Transverse colon (tissue), 4 donors: Measurements from ENCODE around the gene MINDY3. TPM values are rescaled to one million over a fixed set of nuclear protein-coding genes. Genes with fewer than 3 reads are reported as not detected.

Experiments
- DNase-seq: peaks from one replicate; pipeline ENCODE4 v3.0.0-alpha.2; 2019
- H3K27ac ChIP-seq, 4 donors: fragments of 200-600 bp; sonication (generic); 2 replicates each; pipeline ENCODE4 v1.5.1; 2016 to 2018; ENCODE audit warnings: inconsistent platforms in 4 of 4
- H3K27me3 ChIP-seq: fragments of 200-600 bp; sonication (generic); 2 replicates; pipeline ENCODE4 v1.5.1; 2017; ENCODE audit warnings: inconsistent platforms
- H3K36me3 ChIP-seq, 4 donors: fragments of 200-600 bp; sonication (generic); 2 replicates each; pipeline ENCODE4 v1.5.1; 2017 to 2019; ENCODE audit warnings: inconsistent platforms in 4 of 4
- H3K4me1 ChIP-seq, 4 donors: fragments of 200-600 bp; sonication (generic); 2 replicates each; pipeline ENCODE4 v1.5.1; 2017 to 2020; ENCODE audit warnings: inconsistent platforms in 4 of 4
- H3K4me3 ChIP-seq, 4 donors: fragments of 200-600 bp; sonication (generic); 1 replicate in 1 of 4; 2 replicates in 3 of 4; pipeline versions ENCODE4 v1.5.1 to v1.6.1; 2017 to 2019; ENCODE audit warnings: inconsistent platforms in 4 of 4
- H3K9me3 ChIP-seq, 2 donors: fragments of 200-600 bp; sonication (generic); 2 replicates each; pipeline ENCODE4 v1.5.1; 2017 to 2019; ENCODE audit warnings: inconsistent platforms in 2 of 2
- CTCF ChIP-seq, 5 experiments: fragments of 200-600 bp in 3 of 5; fragments of 450-650 bp in 2 of 5; sonication (generic) in 3 of 5; IDR thresholded peaks; 1 replicate in 2 of 5; 2 replicates in 3 of 5; pipeline ENCODE4 v1.5.1; 2016 to 2017; ENCODE audit warnings: antibody characterized with exemption in 5 of 5, inconsistent platforms in 3 of 5, mild to moderate bottlenecking in 2 of 5, moderate library complexity in 1 of 5
- EP300 ChIP-seq: sonication (generic); formaldehyde crosslinking; IDR thresholded peaks from one replicate; pipeline ENCODE4 v1.6.1; 2017; ENCODE audit warnings: antibody characterized with exemption, low read depth
- POLR2A ChIP-seq: fragments of 450-650 bp; IDR thresholded peaks from one replicate; pipeline ENCODE4 v1.6.1; 2016; ENCODE audit warnings: antibody characterized with exemption, mild to moderate bottlenecking, moderate library complexity
- POLR2AphosphoS5 ChIP-seq, 3 donors: sonication (generic); formaldehyde crosslinking; IDR thresholded peaks; one replicate each; pipeline ENCODE4 v1.6.1; 2016; ENCODE audit warnings: antibody characterized with exemption in 3 of 3
- WGBS, 2 donors: methylation state at CpG; one replicate each; pipeline ENCODE4 v1.1.5; 2018; ENCODE audit warnings: low coverage in 1 of 2; 5-methylcytosine and 5-hydroxymethylcytosine counted together
- in situ Hi-C, 4 donors: fragments of 200-750 bp; cut with MboI; loops; one replicate each; pipeline versions ENCODE4 v1.15.0 to v1.15.1; 2017; ENCODE audit warnings: low sequenced_read_pairs in 3 of 4, low pct_ligation_motif_present in 1 of 4, low pct_unique_long_range_greater_than_20kb in 1 of 4
- intact Hi-C: fragments of 100-400 bp; cut with DNase I; formaldehyde crosslinking; loops from one replicate; pipeline ENCODE4 v1.15.1; 2023; ENCODE audit warnings: low total_unique reads
- total RNA-seq, 4 donors: library from RNA; depleted of rRNA; stranded (reverse); fragments of >200 nt; gene quantifications; one replicate each; pipeline ENCODE4 v1.1.0, GENCODE V29; 2016

Gene MINDY3
- total RNA-seq, 4 donors from 2014 or later: 4.2 to 45.3 (median 31.8) TPM

GRCh38 chr10:15792777-15793176 is 67.5 kb downstream of the MINDY3 start:
- H3K4me3 ChIP-seq: no peak overlapping the region
- intact Hi-C loops: no loop called here
- H3K27me3 ChIP-seq: no peaks in the 10 kb centered on the region
- no peak for DNase-seq
- in situ Hi-C loops: no loop called here
- H3K27ac ChIP-seq: peak overlapping the region; percentile 52 to 76 (median 67)
- H3K36me3 ChIP-seq: no peaks in the 10 kb centered on the region
- TF ChIP-seq EP300: no peak
- TF ChIP-seq POLR2A: no peak
- TF ChIP-seq CTCF (IDR thresholded peaks at IDR 0.05): no peak
- TF ChIP-seq POLR2AphosphoS5 (IDR thresholded peaks at IDR 0.05): no peak
- WGBS, 2 donors: 94 to 100% methylated on average over 4 of the region's 4 CpGs
- peaks cover 0 to 38% (median 15%) of the 10 kb centered on the region in 4 donors for H3K4me1 ChIP-seq
- no peaks in the 10 kb centered on the region for H3K9me3 ChIP-seq

- no peak for DNase-seq
- Histone ChIP-seq H3K4me1 (peaks cover 0 to 30% (median 9%) of the 10 kb centered on the region in 4 donors), H3K27ac (peak overlapping the region; percentile 52 to 76 (median 67)), H3K27me3 (no peaks in the 10 kb centered on the region), H3K9me3 (no peaks in the 10 kb centered on the region), H3K36me3 (no peaks in the 10 kb centered on the region), H3K4me3 (no peak overlapping the region)
- in situ Hi-C loops (no loop called here), intact Hi-C loops (no loop called here)
- 58 to 79% methylated on average over 2 of the region's 2 CpGs for WGBS, 2 donors
- TF ChIP-seq POLR2A (no peak), POLR2AphosphoS5 (IDR thresholded peaks at IDR 0.05) (peak in 2 of 3 donors; percentile 29), CTCF (IDR thresholded peaks at IDR 0.05) (no peak)
Observed at GRCh38 chr10:15791816-15792524, 68.3 kb downstream of the MINDY3 start.

GRCh38 chr10:15789793-15790525 is 70.3 kb downstream of the MINDY3 start:
- no peak for DNase-seq
- in situ Hi-C loops: no loop called here
- H3K4me1 ChIP-seq: peaks cover 0 to 16% (median 3%) of the 10 kb centered on the region in 4 donors
- TF ChIP-seq POLR2AphosphoS5 (IDR thresholded peaks at IDR 0.05) (peak in 1 of 3 donors; percentile 15), CTCF (IDR thresholded peaks at IDR 0.05) (no peak)
- H3K4me3 ChIP-seq: no peak overlapping the region
- H3K36me3 ChIP-seq: peaks cover 0 to 9% (median 2%) of the 10 kb centered on the region in 4 donors
- 68 to 80% methylated on average over 1 of the region's 1 CpG for WGBS, 2 donors
- no peaks in the 10 kb centered on the region for H3K9me3 ChIP-seq
- H3K27ac ChIP-seq: peak overlapping the region; percentile 52 to 76 (median 58)
- no peaks in the 10 kb centered on the region for H3K27me3 ChIP-seq
- intact Hi-C loops: no loop called here

- Histone ChIP-seq H3K9me3 (no peaks in the 10 kb centered on the region), H3K4me3 (no peak overlapping the region), H3K36me3 (peaks cover 0 to 9% (median 2%) of the 10 kb centered on the region in 4 donors), H3K27ac (peak overlapping the region in 2 of 4 donors; percentile 19 to 40), H3K4me1 (peaks cover 0 to 16% (median 6%) of the 10 kb centered on the region in 4 donors), H3K27me3 (no peaks in the 10 kb centered on the region)
- DNase-seq: peak; percentile 44
- TF ChIP-seq CTCF (IDR thresholded peaks at IDR 0.05): no peak
- no peak for TF ChIP-seq POLR2A
- TF ChIP-seq EP300: no peak
- no peak for TF ChIP-seq POLR2AphosphoS5 (IDR thresholded peaks at IDR 0.05)
- 77 to 84% methylated on average over 5 of the region's 5 CpGs for WGBS, 2 donors
- intact Hi-C loops (no loop called here), in situ Hi-C loops (no loop called here)
Observed at GRCh38 chr10:15787426-15787825, 72.9 kb downstream of the MINDY3 start.
